Endodermal cell (in vitro differentiated cells): ENCODE data around the gene MRPL40. TPM values are rescaled to one million over a fixed set of nuclear protein-coding genes. Genes with fewer than 3 reads are reported as not detected.

Experiments
- DNase-seq: peaks from one replicate; pipeline ENCODE4 v3.0.0-alpha.2; 2017
- H3K27ac ChIP-seq: 2 replicates; pipeline ENCODE4 v1.5.1; 2013; ENCODE audit warnings: mild to moderate bottlenecking, low read depth, low read length, moderate library complexity
- H3K27me3 ChIP-seq: 2 replicates; pipeline ENCODE4 v1.6.1; 2013; ENCODE audit warnings: mild to moderate bottlenecking, low read length, moderate library complexity; ENCODE audit not compliant: insufficient read depth, control insufficient read depth, poor library complexity, severe bottlenecking
- H3K36me3 ChIP-seq: 2 replicates; pipeline ENCODE4 v1.7.0; 2013; ENCODE audit warnings: mild to moderate bottlenecking, low read length, moderate library complexity; ENCODE audit not compliant: control insufficient read depth, insufficient read depth
- H3K4me1 ChIP-seq: one replicate; pipeline ENCODE4 v1.7.0; 2013; ENCODE audit warnings: low read length; ENCODE audit not compliant: control insufficient read depth, insufficient read depth
- H3K4me3 ChIP-seq: 2 replicates; pipeline ENCODE4 v1.5.1; 2013; ENCODE audit warnings: mild to moderate bottlenecking, low read length, moderate library complexity
- H3K9ac ChIP-seq: 2 replicates; pipeline ENCODE4 v1.6.1; 2013; ENCODE audit warnings: mild to moderate bottlenecking, low read length, moderate library complexity; ENCODE audit not compliant: poor library complexity, severe bottlenecking; ENCODE audit errors: extremely low read depth
- H3K9me3 ChIP-seq: 2 replicates; pipeline ENCODE4 v1.6.1; 2013; ENCODE audit warnings: mild to moderate bottlenecking, low read length, moderate library complexity; ENCODE audit not compliant: control insufficient read depth
- H3K27ac Mint-ChIP-seq: 2 replicates; pipeline ENCODE4 v1.8.0; 2020; ENCODE audit warnings: mixed read lengths
- H3K27me3 Mint-ChIP-seq: 2 replicates; pipeline ENCODE4 v1.8.0; 2021; ENCODE audit warnings: mild to moderate bottlenecking, mixed read lengths; ENCODE audit not compliant: insufficient read depth
- H3K36me3 Mint-ChIP-seq: 2 replicates; pipeline ENCODE4 v1.8.0; 2020; ENCODE audit warnings: low read depth, mixed read lengths
- H3K4me1 Mint-ChIP-seq: 2 replicates; pipeline ENCODE4 v1.8.0; 2020; ENCODE audit warnings: mixed read lengths
- H3K4me3 Mint-ChIP-seq: 2 replicates; pipeline ENCODE4 v1.8.0; 2020; ENCODE audit warnings: mild to moderate bottlenecking, moderate library complexity, mixed read lengths
- H3K9me3 Mint-ChIP-seq: 2 replicates; pipeline ENCODE4 v1.8.0; 2020; ENCODE audit warnings: mild to moderate bottlenecking, mixed read lengths
- WGBS, 2 experiments: methylation state at CpG; one replicate each; pipeline versions ENCODE4 v1.1.5 to v1.1.7; 2013; ENCODE audit warnings: missing lambda C conversion rate in 2 of 2, mixed read lengths in 1 of 2; ENCODE audit not compliant: insufficient coverage in 1 of 2, insufficient read length in 1 of 2; 5-methylcytosine and 5-hydroxymethylcytosine counted together
- total RNA-seq, 2 donors: library from RNA; stranded (reverse); fragmentation: NEBNext Ultra II Directional in 1 of 2; extraction: Animal tissue kit (Norgen Biotek cat#: 25700) in 1 of 2; gene quantifications; 2 replicates in 1 of 2; 3 replicates in 1 of 2; pipeline ENCODE4 v1.2.1, GENCODE V29; 2021
- TF ChIP-seq, protein P1 (sequence below): fragments of 200-600 bp; sonication (generic); conservative IDR thresholded peaks from 2 replicates; pipeline ENCODE4 v1.5.0; 2021; ENCODE audit warnings: antibody characterized with exemption, mild to moderate bottlenecking

MRPL40 gene
- total RNA-seq, 2 donors from 2014 or later, result 20.3 to 26.5 TPM

DNA sequence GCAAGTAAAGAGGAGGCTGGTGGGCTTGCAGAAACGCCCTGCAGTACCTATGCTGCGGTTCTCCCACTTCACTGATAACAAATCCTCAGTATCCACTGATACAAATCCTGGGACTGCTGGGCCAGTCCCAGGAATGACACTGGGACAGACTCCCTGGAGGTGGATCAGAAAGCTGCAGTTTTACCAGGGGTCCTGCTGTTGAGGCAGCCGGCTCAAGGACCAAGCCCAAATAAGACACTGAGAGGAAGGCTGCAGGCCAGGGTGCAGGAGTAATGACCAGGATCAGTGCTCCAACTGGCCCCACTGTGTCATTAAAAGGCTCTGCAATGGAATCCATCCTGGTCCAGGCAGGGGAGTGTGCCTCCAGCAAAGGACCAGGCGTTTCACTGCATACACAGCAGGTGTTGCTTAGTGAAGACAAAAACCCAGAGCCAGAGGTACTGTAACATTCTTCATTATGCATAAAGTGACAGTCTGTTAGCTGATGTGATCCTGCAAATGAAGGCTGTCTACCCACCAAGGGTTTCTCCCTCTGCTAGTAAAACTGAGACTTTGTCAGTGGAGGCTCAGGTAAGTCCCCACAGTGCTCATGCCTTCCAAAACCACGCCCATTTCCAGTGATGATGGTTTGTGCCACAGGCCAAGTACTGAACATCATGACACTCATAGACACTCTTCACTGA, 16.5 kb downstream of the MRPL40 start:
- Histone ChIP-seq H3K9me3 (no peaks in the 10 kb centered on the region), H3K36me3 (peaks cover 68% of the 10 kb centered on the region), H3K9ac (peak overlapping the region; percentile 90), H3K4me3 (peak overlapping the region; percentile 94), H3K27me3 (no peaks in the 10 kb centered on the region), H3K27ac (no peak overlapping the region), H3K4me1 (peaks cover 7% of the 10 kb centered on the region)
- DNase-seq, result peak; percentile 58
- Mint-ChIP-seq H3K4me3 (peak overlapping the region; percentile 82), H3K4me1 (peaks cover 24% of the 10 kb centered on the region), H3K27ac (peak overlapping the region; percentile 75), H3K9me3 (no peaks in the 10 kb centered on the region), H3K27me3 (no peaks in the 10 kb centered on the region), H3K36me3 (peaks cover 55% of the 10 kb centered on the region)
- 82 to 84% methylated on average over 4 to 5 of the region's 5 CpGs for WGBS, 2 experiments
- TF ChIP-seq, protein P1, sequence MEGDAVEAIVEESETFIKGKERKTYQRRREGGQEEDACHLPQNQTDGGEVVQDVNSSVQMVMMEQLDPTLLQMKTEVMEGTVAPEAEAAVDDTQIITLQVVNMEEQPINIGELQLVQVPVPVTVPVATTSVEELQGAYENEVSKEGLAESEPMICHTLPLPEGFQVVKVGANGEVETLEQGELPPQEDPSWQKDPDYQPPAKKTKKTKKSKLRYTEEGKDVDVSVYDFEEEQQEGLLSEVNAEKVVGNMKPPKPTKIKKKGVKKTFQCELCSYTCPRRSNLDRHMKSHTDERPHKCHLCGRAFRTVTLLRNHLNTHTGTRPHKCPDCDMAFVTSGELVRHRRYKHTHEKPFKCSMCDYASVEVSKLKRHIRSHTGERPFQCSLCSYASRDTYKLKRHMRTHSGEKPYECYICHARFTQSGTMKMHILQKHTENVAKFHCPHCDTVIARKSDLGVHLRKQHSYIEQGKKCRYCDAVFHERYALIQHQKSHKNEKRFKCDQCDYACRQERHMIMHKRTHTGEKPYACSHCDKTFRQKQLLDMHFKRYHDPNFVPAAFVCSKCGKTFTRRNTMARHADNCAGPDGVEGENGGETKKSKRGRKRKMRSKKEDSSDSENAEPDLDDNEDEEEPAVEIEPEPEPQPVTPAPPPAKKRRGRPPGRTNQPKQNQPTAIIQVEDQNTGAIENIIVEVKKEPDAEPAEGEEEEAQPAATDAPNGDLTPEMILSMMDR, result peak; percentile 17

DNA sequence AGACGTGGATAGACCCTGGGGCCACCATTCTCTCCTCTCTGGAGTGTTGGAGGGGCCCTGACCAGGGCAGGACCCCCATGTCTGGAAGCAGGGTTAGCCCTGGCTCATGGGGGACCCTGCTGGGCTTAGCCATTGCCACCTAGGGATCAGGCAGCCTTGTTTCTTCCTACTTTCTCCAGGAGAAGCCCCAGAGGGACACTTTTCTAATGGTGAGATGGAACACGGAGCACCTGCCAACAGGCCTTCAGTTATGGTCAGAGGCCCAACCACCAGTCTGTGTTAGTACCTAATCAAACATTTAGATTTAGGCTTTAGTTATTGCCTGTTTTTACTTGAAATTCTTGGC, 17.1 kb downstream of the MRPL40 start:
- no peak overlapping the region for H3K9ac ChIP-seq
- H3K4me3 Mint-ChIP-seq, result no peak overlapping the region
- H3K27me3 ChIP-seq, result no peaks in the 10 kb centered on the region
- TF ChIP-seq, protein P1, result no peak
- H3K27me3 Mint-ChIP-seq, result no peaks in the 10 kb centered on the region
- H3K4me3 ChIP-seq, result no peak overlapping the region
- WGBS, 2 experiments, result 91 to 100% methylated on average over 1 to 2 of the region's 2 CpGs
- peaks cover 68% of the 10 kb centered on the region for H3K36me3 ChIP-seq
- DNase-seq, result no peak
- peaks cover 7% of the 10 kb centered on the region for H3K4me1 ChIP-seq
- peaks cover 57% of the 10 kb centered on the region for H3K36me3 Mint-ChIP-seq
- no peak overlapping the region for H3K27ac Mint-ChIP-seq
- peaks cover 24% of the 10 kb centered on the region for H3K4me1 Mint-ChIP-seq
- no peak overlapping the region for H3K27ac ChIP-seq
- no peaks in the 10 kb centered on the region for H3K9me3 ChIP-seq
- H3K9me3 Mint-ChIP-seq, result no peaks in the 10 kb centered on the region

DNA sequence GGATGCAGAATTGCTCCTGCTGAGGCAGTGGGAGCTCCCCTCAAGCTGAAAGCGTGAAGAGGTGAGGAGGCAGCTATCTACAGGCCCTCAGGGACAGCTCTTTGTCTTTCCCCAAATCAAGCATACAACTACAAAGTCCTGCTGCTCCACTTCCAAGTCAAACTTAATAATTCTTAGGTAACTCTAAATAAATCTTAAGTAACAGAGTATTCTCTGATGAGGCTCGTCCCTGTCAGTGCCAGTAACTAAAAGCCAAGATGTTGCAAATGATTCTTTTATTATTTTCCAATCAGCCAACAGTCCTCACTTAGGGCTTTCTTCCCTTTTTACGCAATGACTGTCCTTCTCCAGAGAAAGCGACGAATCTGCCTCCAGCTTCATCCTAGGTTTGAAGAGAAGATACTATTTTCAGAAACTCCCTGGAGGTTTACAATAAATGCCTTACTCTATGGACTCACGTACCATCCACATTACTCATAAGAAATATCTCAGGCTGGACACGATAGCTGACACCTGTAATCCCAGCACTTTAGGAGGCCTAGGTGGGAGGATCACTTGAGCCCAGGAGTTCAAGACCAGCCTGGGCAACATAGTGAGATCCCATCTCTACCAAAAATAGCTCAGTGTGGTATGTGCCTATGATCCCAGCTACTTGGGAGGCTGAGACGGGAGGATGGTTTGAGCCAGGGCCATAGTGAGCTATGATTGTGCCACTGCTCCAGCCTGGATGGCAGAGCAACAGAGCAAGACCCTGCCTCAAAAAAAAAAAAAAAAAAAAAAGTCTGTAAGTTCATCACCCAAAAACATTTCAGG, 18.2 kb downstream of the MRPL40 start:
- no peak overlapping the region for H3K4me3 ChIP-seq
- H3K4me3 Mint-ChIP-seq, result no peak overlapping the region
- no peaks in the 10 kb centered on the region for H3K9me3 ChIP-seq
- H3K9me3 Mint-ChIP-seq, result no peaks in the 10 kb centered on the region
- WGBS, 2 experiments, result 88 to 100% methylated on average over 3 to 8 of the region's 8 CpGs
- H3K9ac ChIP-seq, result no peak overlapping the region
- peaks cover 75% of the 10 kb centered on the region for H3K36me3 ChIP-seq
- H3K27ac ChIP-seq, result no peak overlapping the region
- peaks cover 58% of the 10 kb centered on the region for H3K36me3 Mint-ChIP-seq
- peaks cover 17% of the 10 kb centered on the region for H3K4me1 Mint-ChIP-seq
- H3K27me3 Mint-ChIP-seq, result no peaks in the 10 kb centered on the region
- no peak for DNase-seq
- TF ChIP-seq, protein P1, result no peak
- no peak overlapping the region for H3K27ac Mint-ChIP-seq
- no peaks in the 10 kb centered on the region for H3K27me3 ChIP-seq
- no peaks in the 10 kb centered on the region for H3K4me1 ChIP-seq
